Fibroblast of lung (primary cell): ENCODE data around the gene PCSK5. TPM values are rescaled to one million over a fixed set of nuclear protein-coding genes. Genes with fewer than 3 reads are reported as not detected.

Source experiments
- DNase-seq, 2 donors: peaks; one replicate each; pipeline versions ENCODE4 v3.0.0 to v3.0.0-alpha.2; 2010; ENCODE audit warnings: low read depth in 2 of 2
- H2AFZ ChIP-seq: 2 replicates; pipeline ENCODE4 v1.5.1; 2012; ENCODE audit warnings: low read length, control low read depth, inconsistent platforms
- H3K27ac ChIP-seq: 2 replicates; pipeline ENCODE4 v1.5.1; 2011; ENCODE audit warnings: low read length, control low read depth; ENCODE audit not compliant: insufficient read depth
- H3K27me3 ChIP-seq: 2 replicates; pipeline ENCODE4 v1.5.1; 2011; ENCODE audit warnings: mild to moderate bottlenecking, low read length; ENCODE audit not compliant: control insufficient read depth, insufficient read depth
- H3K36me3 ChIP-seq: 2 replicates; pipeline ENCODE4 v1.5.1; 2011; ENCODE audit warnings: low read length; ENCODE audit not compliant: control insufficient read depth, insufficient read depth
- H3K4me1 ChIP-seq: 2 replicates; pipeline ENCODE4 v1.5.1; 2011; ENCODE audit warnings: low read length; ENCODE audit not compliant: control insufficient read depth, insufficient read depth; ENCODE audit errors: extremely low read depth
- H3K4me2 ChIP-seq: 2 replicates; pipeline ENCODE4 v1.5.1; 2011; ENCODE audit warnings: low read length, control low read depth; ENCODE audit not compliant: insufficient read depth; ENCODE audit errors: extremely low read depth
- H3K4me3 ChIP-seq, 4 experiments: fragments of 200-600 bp in 1 of 4; sonication (generic) in 1 of 4; replicated peaks in 1 of 4; 2 replicates each; pipeline ENCODE4 v1.5.1; 2011 to 2016; ENCODE audit warnings: low read length in 4 of 4, low read depth in 3 of 4, mild to moderate bottlenecking in 3 of 4, control low read depth in 2 of 4, inconsistent platforms in 1 of 4, mixed read lengths in 1 of 4; ENCODE audit not compliant: insufficient read depth in 1 of 4; ENCODE audit errors: control extremely low read depth in 1 of 4
- H3K79me2 ChIP-seq: 2 replicates; pipeline ENCODE4 v1.5.1; 2012; ENCODE audit warnings: mild to moderate bottlenecking, low read length, inconsistent platforms; ENCODE audit not compliant: control insufficient read depth, insufficient read depth
- H3K9ac ChIP-seq: 2 replicates; pipeline ENCODE4 v1.5.1; 2011; ENCODE audit warnings: mild to moderate bottlenecking, low read length, control low read depth; ENCODE audit not compliant: insufficient read depth
- H3K9me3 ChIP-seq: 2 replicates; pipeline ENCODE4 v1.5.1; 2012; ENCODE audit warnings: low read depth, low read length; ENCODE audit not compliant: control insufficient read depth, insufficient read depth
- H4K20me1 ChIP-seq: 2 replicates; pipeline ENCODE4 v1.5.1; 2011; ENCODE audit warnings: low read length; ENCODE audit not compliant: control insufficient read depth, insufficient read depth; ENCODE audit errors: extremely low read depth
- CTCF ChIP-seq, 2 donors: IDR thresholded peaks in 1 of 2; conservative IDR thresholded peaks in 1 of 2; 1 replicate in 1 of 2; 2 replicates in 1 of 2; pipeline ENCODE4 v1.5.1; 2011 to 2012; ENCODE audit warnings: low read length in 2 of 2, control low read depth in 1 of 2, inconsistent platforms in 1 of 2, low read depth in 1 of 2, mild to moderate bottlenecking in 1 of 2
- EZH2 ChIP-seq: IDR thresholded peaks from 2 replicates; pipeline ENCODE4 v1.5.1; 2012; ENCODE audit warnings: low read length, control low read depth, mild to moderate bottlenecking; ENCODE audit errors: missing control alignments
- polyA plus RNA-seq, 2 donors: library from polyadenylated mRNA; depleted of rRNA in 1 of 2; stranded (reverse) in 1 of 2; unstranded in 1 of 2; fragments of >200 nt; gene quantifications; 2 replicates each; pipeline ENCODE4 v1.2.1, GENCODE V29; 2011 to 2012; ENCODE audit warnings: missing spikeins in 1 of 2
- total RNA-seq: library from RNA; depleted of rRNA; stranded (reverse); fragments of >200 nt; gene quantifications from 2 replicates; pipeline ENCODE4 v1.2.1, GENCODE V29; 2014

The PCSK5 gene
- total and polyA plus RNA-seq, 2 donors (not counting 1 experiment from before 2014, with no cell fraction given) = 3.1 to 4.8 TPM

DNA sequence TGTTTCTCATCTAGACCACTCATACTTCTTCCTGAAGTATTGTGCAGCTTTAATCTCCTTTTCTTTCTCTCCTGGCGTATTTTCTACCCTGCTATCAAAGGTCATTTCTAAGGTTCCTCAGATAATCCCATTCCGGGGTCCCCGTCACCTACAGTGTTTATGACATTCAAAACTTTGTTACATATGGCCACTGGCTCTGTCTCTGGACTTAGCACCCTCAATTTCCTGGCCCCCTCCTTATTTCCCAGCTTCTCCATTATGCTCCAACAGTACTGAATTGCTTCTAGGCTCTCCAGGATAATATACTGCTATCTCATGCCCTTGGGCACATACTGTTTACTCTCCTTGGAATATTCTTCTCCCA is 472.5 kb downstream of the PCSK5 start:
- Histone ChIP-seq H4K20me1 (no peaks in the 10 kb centered on the region), H3K4me1 (no peaks in the 10 kb centered on the region), H3K4me2 (no peak overlapping the region), H3K9ac (no peak overlapping the region), H3K36me3 (no peaks in the 10 kb centered on the region), H3K27ac (no peak overlapping the region), H2AFZ (no peak overlapping the region), H3K27me3 (no peaks in the 10 kb centered on the region), H3K9me3 (no peaks in the 10 kb centered on the region), H3K4me3 (no peak overlapping the region), H3K79me2 (no peaks in the 10 kb centered on the region)
- no peak for TF ChIP-seq EZH2
- TF ChIP-seq CTCF (conservative IDR thresholded peaks at IDR 0.05 in 1 of 2, IDR thresholded peaks at IDR 0.05 in 1 of 2; ENCODE audit: low read depth in 1 of 2, low read length in 2 of 2) = no peak
- no peak for DNase-seq

- no peaks in the 10 kb centered on the region for H3K9me3 ChIP-seq
- no peak for TF ChIP-seq EZH2
- TF ChIP-seq CTCF (conservative IDR thresholded peaks at IDR 0.05 in 1 of 2, IDR thresholded peaks at IDR 0.05 in 1 of 2; ENCODE audit: low read depth in 1 of 2, low read length in 2 of 2) = no peak
- no peak overlapping the region for H2AFZ ChIP-seq
- no peaks in the 10 kb centered on the region for H3K36me3 ChIP-seq
- no peaks in the 10 kb centered on the region for H3K79me2 ChIP-seq
- no peak overlapping the region for H3K27ac ChIP-seq
- no peak overlapping the region for H3K4me2 ChIP-seq
- H4K20me1 ChIP-seq = no peaks in the 10 kb centered on the region
- H3K27me3 ChIP-seq = no peaks in the 10 kb centered on the region
- peaks cover 3% of the 10 kb centered on the region for H3K4me1 ChIP-seq
- H3K4me3 ChIP-seq = no peak overlapping the region
- DNase-seq = peak in 1 of 2 donors; percentile 78
- H3K9ac ChIP-seq = no peak overlapping the region
Observed at GRCh38 chr9:76365028-76365427, 474.6 kb downstream of the PCSK5 start.

DNA sequence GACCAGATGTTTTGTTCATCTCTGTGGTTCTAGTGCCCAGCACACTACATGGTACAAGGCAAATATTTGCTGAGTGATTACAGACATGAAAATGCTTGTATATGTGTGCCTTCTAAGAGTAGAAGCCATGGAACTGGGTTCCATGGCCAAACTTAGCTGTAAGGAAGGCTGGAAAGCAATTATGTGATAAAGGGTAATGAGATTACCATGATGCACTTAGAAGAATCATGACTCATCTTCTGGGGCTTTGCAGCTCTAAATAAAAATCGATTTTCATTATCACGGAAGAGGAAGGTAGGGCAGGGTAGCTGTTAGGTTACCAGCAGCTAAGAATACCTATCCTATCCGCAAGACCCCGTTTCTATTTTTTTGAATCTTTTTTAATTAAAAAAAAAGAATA is 475.8 kb downstream of the PCSK5 start:
- Histone ChIP-seq H3K27me3 (no peaks in the 10 kb centered on the region), H3K4me3 (no peak overlapping the region), H3K9ac (no peak overlapping the region), H3K4me1 (peaks cover 3% of the 10 kb centered on the region), H3K36me3 (no peaks in the 10 kb centered on the region), H4K20me1 (no peaks in the 10 kb centered on the region), H3K9me3 (no peaks in the 10 kb centered on the region), H3K27ac (no peak overlapping the region), H3K79me2 (no peaks in the 10 kb centered on the region), H2AFZ (no peak overlapping the region), H3K4me2 (no peak overlapping the region)
- no peak for DNase-seq
- TF ChIP-seq EZH2 = no peak
- TF ChIP-seq CTCF (conservative IDR thresholded peaks at IDR 0.05 in 1 of 2, IDR thresholded peaks at IDR 0.05 in 1 of 2; ENCODE audit: low read depth in 1 of 2, low read length in 2 of 2) = no peak
